NCI-H1048 (cell line): ENCODE measurements around the gene EYS.

Experiments used
- DNase-seq: peaks from one replicate; lab custom pipeline; 2025; lab: John Stamatoyannopoulos, UW

EYS gene

DNA sequence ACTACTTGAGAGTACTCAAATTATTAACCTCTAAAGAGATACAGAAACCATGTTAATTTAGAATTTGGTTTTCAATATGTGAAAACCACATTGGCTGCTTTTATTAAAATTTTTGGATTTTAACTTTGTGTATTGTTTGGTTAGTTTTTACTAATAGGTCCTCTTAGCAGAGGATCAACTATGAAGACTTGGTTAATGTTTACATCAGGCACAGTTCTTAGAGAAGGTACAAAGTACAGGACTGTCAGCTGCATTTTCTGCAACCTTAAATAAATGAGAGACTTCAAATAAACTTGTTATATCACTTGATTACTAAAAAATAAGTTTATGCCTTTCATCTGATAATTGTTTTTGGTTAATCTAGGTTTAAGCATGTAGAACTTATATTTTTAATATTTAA is 1982.3 kb downstream of the EYS start:
- DNase-seq: no peak

DNA sequence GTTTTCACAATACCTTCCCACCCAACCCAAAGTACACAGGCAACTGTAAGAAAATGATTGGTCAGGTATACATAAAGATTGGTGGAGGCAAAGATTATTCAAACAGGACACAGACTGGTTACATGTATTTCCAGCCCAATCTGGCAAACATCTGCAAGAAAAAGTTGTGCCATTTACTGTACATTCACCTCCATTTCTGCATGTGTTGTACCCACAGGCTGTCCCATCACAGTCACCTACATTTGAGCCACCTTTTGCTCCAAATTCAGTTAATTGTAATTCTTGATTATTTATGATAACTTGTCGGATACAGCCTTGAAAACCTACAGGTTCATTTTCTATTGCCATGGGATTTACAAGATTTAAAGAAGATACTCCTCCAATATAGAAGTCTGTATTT is 1985.8 kb downstream of the EYS start:
- DNase-seq: no peak

DNA sequence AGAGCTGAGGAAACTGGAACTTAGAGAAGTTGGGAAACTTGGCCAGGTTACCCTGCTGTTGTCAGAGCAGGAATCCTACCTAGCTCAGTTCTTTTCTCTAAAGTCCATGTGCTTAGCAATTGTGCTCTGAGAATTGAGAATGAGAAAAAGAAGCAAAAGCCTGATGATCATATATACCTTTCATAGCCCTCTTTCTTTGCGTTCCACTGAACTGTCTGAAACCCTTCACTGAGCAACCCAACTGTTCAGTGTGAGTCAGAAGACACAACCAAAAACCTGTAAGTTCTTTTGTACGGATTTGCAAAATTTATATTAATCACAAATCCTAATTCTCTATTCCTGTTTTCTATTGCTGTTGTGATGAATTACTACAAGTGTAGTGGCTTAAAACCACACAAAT is 1990.9 kb downstream of the EYS start:
- no peak for DNase-seq

DNA sequence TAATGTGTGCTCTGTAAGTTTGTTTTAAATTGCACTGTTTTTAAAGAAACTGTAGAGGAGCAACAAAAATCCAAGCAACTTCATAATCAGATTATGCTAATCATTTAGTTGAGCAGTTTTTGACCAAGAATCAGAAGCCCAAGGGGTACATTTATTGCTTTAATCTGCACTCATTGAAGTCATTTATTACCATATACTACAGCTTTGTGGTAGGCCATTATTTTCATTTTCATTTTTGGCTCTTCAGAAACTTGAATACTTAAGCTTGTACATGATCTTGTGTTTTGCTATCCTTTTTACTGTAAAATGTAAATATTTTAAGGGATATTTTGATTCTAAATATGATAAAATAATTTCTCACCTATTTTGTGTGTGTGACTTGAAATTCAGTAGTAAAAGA is 1992.9 kb downstream of the EYS start:
- no peak for DNase-seq

DNA sequence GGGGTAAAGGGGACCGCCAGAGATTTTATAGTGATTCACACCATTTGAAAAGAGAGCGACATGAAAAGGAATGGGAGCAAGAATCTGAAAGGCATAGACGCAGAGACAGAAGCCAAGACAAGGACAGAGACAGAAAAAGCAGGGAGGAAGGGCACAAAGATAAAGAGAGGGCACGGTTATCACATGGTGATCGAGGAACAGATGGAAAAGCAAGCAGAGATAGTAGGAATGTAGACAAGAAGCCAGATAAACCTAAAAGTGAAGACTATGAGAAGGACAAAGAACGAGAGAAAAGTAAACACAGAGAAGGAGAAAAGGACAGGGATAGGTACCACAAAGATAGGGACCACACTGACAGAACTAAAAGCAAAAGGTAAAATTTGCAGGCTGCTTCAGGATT is 1993.7 kb downstream of the EYS start:
- no peak for DNase-seq

DNA sequence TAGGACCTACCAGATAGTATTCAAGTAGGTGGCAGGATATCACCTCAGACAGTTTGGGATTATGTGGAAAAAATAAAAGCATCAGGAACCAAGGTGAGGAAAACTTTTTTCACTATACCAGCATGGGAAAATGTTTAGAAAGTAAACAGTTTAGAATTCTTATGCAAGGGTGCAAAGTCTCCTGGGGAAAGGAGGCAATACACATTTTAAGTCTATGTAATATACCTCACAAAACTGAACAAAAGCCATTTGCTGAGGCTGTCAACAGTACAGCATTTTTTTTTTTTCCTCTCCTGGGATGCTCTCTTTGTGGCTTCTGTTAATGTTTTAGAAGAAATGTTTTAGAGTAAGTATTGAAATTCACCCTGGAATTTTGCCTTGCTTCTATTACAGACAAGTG is 1997.9 kb downstream of the EYS start:
- no peak for DNase-seq

DNA sequence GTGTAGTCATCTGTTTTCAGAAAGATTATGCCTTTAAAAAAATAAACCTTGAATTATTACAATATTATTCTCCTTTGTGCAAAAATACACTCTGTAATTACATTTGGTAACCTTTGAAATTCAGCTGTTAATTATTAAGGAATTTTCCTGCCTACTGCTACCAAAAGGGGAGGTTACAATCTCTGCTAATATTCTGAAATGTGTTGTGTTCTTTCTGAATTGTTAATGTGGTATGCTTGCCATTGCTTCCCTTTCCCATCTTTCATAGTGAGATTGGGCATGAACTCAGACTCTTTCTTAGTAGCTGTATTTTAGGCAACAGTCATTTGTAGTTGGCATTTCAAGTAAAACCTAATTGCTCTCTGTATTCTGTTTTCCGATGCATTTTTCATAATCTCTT is 1998.4 kb downstream of the EYS start:
- no peak for DNase-seq

DNA sequence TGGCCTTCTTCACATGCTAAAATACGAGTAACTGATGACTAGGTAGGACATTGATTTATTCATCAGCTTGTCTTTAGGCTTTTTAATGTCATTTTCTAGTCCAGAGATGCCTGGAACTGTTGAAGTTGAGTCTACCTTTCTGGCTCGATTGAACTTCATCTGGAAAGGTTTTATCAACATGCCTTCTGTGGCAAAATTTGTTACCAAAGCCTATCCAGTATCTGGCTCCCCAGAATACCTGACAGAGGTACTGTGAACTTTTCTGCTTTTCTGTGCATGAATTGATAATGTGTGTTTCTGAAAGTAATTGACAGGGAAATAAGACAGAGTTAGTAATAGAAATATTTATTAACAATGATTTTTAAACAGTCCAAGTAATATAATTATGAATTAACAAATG is 2000.4 kb downstream of the EYS start:
- DNase-seq: no peak

DNA sequence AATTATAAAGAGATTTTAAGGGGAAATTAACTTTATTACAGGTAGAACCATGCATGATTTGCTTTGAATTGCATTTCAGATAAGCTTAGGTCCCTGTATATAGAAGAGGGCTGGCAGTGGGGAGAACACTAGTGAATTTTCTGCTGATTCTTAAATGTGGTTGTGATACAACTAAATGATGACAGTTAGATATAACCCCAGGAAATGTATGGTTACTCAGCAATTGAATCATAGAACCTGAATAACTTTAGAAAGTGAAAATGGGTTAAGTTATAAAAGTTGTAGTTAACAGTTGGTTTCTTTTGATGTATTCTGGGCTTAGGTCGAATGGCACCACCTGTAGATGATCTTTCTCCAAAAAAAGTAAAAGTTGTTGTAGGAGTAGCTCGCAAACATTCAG is 2001.3 kb downstream of the EYS start:
- no peak for DNase-seq

DNA sequence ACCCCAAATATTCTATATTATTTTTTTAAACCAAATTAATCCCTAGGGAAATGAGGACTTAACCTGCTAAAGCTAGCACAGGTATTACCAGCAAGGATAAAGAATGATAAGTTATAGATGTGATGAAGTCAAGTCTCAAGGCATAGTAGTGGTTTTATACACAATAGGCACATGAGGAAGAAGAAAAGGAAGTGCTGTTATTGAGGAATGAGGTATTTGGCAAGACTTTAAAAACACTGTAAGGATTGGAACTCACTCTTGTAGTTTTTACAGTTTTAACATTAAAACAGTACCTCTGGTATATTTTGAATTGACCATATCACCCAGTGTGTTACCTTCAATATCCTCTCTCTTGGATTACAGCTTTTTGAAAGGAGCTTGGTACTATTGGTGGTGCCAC is 2016.8 kb downstream of the EYS start:
- no peak for DNase-seq

DNA sequence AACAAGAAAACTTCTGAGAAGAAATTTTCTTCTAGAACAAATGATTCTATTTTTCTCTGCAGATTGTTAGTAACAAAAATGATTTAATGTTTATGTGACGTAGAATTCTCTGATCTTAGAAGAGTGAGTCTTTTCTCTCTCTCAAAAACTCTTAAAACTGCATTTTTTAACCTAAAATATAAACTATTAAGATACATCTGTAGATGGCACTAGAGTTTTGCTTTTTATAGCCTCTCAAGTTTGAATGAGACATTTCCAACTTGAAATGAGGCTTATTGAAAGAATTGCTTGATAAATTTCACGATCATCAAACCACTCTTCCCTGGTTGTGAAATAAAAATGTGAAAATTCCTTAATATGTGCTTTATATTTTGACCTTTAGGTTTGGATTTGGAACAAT is 2017.6 kb downstream of the EYS start:
- no peak for DNase-seq

DNA sequence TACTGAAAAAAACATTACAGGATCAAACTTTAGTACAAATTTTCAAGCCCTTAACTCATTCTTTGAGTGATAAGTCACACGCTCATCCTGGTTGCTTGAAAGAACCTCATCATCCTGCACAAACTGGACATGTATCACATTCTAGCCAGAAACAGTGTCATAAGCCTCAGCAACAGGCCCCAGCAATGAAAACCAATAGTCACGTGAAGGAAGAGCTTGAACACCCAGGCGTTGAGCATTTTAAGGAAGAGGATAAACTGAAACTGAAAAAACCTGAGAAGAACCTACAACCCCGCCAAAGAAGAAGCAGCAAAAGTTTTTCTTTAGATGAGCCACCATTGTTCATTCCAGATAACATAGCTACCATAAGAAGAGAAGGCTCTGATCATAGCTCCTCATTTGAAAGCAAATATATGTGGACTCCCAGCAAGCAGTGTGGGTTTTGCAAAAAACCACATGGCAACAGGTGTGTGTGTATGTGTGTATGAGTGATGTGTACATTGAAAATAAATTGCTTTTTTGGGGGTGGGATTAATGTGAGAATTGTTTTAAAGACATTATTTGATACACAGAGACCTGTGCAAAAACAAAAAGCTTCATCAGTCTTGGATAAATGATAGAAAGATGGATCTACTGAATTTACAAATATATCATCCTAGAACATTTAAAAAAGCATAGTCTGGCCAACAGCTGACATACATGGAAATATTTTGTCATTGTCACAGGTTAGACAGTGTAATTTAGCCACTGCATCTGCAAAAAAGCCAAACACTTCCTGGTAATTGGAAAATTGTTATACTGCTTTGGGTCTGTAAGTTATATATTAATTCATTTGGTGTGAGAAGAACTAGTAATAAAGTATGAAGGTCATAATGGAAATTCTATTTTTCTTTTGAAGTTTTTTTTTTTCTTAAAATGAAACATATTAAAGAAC is 2021.3 kb downstream of the EYS start:
- no peak for DNase-seq

DNA sequence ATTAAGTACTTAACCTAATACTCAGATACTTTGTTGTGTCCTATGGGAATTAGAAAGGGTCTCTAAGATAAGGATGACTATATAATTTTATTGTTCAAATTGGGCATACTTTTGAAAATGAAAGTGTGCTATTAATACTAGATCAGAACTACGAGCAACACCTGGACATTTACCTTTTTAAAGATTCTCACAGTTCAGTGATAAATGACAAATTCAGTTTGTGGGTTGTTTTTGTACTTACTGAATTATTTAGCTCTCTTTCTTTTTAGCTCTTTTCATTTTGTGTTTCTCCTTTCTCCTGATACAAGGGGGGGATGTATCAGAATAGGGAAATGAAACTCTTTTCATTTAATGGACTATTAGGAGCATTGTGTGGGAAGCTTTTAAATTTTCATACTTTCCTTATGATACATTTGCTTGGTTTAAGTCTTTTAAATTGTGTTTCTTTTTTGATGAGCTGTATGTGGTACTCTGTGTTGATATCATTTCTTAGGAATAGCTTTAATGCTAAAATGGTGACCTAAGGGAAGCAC is 2023.9 kb downstream of the EYS start:
- no peak for DNase-seq

DNA sequence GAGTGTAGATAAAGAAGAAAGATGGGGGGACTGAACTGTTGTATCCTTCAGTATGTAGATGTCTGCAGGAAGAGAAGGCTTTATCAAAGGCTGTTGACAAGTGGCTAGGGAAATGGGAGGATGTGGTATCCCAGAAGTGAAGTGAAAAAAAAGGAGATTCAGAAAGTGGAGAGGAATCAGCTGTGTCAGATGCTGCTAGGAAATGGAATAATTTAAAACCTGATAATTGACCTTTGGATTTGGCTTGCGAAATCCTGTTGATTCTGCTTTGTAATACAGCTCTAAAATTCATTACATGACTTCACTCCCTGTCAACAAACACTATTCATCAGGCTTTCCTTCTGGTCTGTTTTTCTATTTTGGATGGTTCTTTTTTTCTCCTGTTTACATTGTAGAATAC is 2029.7 kb downstream of the EYS start:
- DNase-seq: no peak

DNA sequence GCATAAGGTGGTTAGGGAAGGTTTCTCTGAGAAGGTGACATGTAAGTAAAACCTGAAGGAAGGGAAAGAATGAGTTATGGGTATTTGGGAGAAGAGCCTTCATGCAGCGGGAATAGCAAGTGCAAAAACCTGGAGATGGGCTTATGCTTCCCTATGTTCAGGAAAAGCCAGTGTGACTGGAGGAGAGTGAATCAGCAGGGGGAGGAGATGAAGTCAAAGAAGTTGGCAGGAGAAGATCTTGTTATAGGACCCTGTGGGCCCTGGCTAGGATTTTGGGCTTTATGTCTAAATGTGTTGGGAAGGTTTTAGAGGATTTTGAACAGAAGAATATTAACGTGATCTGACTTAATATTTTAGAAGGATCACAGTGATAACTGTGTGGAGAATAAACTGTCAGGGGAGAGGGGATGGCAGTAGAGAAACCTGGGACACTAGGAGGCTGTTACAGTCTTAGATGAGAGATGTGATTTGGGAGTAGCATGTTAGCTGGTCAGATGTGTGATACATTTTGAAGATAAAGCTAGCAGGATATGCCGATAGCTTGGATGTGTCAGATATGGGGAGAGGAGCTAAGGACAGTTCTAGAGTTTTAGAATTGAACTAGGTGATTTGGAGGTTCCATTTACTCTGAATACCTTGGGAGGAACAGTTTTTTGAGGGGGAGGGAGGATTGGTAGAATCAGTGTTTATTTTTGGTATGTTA is 2030.5 kb downstream of the EYS start:
- no peak for DNase-seq

DNA sequence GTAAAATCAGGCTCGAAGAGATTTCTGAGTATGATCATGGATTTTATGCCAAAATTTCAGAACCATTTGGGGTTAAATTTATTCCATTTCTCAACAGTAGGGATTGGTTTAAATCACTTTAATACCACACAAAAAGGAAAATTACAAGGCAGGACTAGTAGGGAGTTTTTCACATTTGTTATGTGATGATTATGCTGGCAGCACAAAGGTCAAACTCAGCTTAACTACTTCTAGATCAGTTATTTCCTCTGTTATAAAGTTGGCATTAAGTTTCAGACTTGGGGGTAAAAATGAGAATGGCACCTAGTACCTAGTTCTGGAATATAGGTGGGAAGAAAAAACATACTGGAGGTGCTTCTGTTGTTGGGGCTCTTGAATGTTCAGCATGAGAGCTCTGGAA is 2031.9 kb downstream of the EYS start:
- DNase-seq: no peak

DNA sequence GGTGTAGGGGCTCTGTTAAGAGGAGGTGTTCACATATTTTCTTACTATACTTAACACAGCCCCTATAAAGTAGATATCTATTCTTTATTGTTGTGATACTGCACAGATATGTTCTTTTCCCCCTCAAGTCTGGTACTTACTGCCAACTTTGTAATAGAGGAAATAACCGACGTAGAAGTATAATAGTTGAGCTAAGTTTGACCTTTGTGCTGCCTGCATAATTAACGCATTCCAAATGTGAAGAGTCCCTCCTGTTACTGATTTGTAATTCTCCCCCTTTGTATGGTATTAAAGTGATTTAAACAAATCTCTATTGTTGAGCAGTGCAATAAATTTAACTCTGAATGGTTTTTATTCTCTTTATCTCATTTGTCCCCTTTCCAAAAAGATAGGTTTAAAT is 2032.4 kb downstream of the EYS start:
- DNase-seq: no peak

DNA sequence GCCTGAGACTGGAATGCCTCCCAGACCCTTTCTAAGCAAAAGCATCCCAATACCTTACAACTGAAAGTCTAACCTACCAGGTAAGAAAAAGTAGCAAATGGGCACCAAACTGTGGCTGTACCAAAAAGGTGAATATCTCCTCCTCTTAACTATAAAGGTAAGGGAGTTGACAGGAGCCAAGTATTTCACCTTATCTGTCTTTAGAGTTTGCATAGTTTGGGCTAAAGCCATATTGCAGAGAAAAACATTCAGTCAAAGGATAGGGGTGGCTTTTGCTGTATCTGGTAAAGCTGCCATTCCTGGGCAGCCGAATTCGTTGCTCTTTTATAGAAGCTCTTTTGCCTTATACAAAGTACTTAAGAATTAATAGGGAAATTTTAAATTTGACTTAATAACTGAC is 2033.3 kb downstream of the EYS start:
- DNase-seq: no peak

DNA sequence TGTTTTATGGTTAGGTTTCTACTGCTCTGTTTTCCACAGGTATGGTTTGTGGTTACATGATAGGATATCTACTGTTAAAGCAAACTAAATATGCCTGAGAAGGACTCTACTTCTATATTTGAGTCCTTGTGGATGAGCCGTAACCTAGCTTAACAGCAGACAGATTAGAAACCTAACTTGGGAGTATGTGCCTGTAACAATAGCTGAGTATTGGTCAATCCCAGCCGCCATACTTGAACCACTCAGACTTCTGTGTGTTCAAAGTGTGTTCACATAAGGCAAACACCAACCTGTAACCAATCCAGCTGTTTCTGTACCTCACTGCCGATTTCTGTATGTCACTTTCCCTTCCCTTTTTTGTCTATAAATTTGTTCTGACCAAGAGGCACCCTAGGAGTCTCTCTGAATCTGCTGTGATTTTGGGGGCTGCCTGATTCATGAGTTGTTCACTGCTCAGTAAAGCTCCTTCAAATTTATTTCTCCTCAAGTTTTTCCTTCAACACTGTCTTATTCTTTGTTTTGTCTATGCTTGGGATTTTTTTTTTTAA is 2034.4 kb downstream of the EYS start:
- DNase-seq: no peak

DNA sequence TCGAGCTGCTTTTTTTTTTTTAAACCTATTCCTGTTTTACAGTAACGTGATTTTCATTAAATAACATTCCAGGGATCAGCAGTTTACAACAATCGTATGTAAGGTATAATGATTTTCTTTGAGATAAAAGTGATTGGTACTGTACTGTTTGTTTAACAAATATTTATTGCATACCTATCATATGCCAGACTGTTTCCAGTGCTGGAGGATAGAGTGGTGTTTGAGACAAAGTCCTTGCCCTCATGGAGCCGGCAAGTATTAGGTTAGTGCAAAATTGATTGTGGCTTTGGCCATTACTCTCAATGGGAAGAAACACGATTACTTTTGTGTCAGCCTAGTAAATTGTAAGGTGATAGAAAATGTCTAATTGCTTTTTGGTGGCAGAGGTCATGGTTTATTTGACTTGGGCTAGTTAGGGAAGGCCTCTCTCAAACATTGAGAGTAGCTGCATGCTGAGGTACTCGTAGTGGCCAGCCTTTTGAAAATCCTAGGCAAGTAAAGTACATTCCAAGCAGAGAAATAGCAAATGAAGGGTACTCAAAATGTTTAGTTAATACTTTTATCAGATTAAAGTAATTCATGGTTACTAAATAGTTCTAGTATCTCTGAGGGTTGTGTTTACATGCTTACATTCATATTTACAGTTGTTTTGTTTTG is 2035.8 kb downstream of the EYS start:
- DNase-seq: no peak
